AG04449 (cell line): Measurements from ENCODE around the gene NTM.

ENCODE experiments used
- CTCF ChIA-PET: fragments of 350-600 bp; formaldehyde crosslinking; extraction: SDS; loops from one replicate; lab custom pipeline; 2021; ENCODE audit warnings: antibody characterized with exemption; lab: Yijun Ruan, JAX
- POLR2A ChIA-PET: fragments of 400-600, 350-600 bp; formaldehyde crosslinking; extraction: SDS; loops from one replicate; lab custom pipeline; 2020; ENCODE audit warnings: antibody characterized with exemption, inconsistent platforms; lab: Yijun Ruan, JAX
- DNase-seq: peaks from one replicate; pipeline ENCODE4 v3.0.0-alpha.2; 2010; ENCODE audit warnings: low read depth, low spot score
- H3K4me3 ChIP-seq: 2 replicates; pipeline ENCODE4 v1.5.1; 2011; ENCODE audit warnings: low read depth, mild to moderate bottlenecking, control low read depth, low read length
- TF ChIP-seq, protein P1 (sequence below): IDR thresholded peaks from one replicate; pipeline ENCODE4 v1.5.1; 2011; ENCODE audit warnings: mild to moderate bottlenecking, moderate library complexity, low read length, control low read depth, inconsistent platforms; ENCODE audit not compliant: insufficient read depth; ENCODE audit errors: missing control alignments

Gene NTM

DNA sequence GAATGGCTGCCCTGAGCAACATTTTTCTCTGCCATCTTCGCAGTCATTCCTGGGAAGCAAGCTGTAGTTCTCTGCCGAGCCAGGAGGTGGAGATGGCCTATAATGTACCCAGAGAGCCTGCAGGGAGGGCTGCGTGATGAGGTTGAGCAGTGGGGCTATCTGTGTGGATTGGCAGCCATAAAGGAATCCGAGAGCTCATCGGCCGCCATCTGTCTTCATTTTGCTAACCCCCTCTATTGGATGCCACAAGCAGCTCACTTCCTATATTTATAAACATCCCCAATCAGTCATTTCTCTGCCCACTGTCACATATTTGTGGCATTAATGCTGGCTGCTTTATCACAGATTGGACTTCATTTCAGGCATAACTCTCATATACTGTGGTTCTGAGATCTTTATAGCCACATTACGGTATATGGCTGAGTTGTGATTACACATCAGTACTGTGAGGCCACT is 209.5 kb downstream of the NTM start:
- POLR2A ChIA-PET = interaction anchor here (0.7 to 2.0 kb wide), 6 partner anchors 16 to 547 kb away, joined by 3 to 18 read pairs (median 3); no protein-coding TSS in a partner anchor
- TF ChIP-seq, protein P1, sequence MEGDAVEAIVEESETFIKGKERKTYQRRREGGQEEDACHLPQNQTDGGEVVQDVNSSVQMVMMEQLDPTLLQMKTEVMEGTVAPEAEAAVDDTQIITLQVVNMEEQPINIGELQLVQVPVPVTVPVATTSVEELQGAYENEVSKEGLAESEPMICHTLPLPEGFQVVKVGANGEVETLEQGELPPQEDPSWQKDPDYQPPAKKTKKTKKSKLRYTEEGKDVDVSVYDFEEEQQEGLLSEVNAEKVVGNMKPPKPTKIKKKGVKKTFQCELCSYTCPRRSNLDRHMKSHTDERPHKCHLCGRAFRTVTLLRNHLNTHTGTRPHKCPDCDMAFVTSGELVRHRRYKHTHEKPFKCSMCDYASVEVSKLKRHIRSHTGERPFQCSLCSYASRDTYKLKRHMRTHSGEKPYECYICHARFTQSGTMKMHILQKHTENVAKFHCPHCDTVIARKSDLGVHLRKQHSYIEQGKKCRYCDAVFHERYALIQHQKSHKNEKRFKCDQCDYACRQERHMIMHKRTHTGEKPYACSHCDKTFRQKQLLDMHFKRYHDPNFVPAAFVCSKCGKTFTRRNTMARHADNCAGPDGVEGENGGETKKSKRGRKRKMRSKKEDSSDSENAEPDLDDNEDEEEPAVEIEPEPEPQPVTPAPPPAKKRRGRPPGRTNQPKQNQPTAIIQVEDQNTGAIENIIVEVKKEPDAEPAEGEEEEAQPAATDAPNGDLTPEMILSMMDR = peak; percentile 86
- CTCF ChIA-PET = interaction anchor here (0.6 to 7.6 kb wide), 32 partner anchors 9 to 623 kb away, joined by 3 to 226 read pairs (median 4); no protein-coding TSS in a partner anchor
- peak; percentile 82 for DNase-seq
- no peak overlapping the region for H3K4me3 ChIP-seq

DNA sequence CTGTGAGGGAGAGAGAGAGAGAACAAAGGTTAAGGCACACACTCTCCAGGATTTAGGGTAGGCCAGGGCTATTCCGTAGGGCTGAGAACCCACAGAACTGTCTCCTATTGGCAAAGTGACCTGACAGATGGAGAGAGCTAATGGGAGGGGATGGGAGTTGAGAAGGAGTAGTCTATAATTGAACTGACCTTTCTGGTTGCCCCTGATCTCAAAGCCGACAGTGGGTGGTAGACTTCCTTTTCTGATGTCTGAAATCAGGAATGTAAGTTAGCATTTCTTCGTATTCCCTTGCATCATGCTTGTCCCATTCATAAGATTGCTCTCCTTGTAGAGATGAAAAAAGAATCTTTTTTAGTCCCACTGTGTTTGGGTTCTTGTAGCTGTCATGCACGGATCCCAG is 210.1 kb downstream of the NTM start:
- ChIA-PET CTCF (interaction anchor here (0.6 to 7.6 kb wide), 32 partner anchors 9 to 555 kb away, joined by 3 to 226 read pairs (median 5); no protein-coding TSS in a partner anchor), POLR2A (interaction anchor here (0.9 to 2.0 kb wide), 4 partner anchors 22 to 548 kb away, joined by 3 to 18 read pairs (median 8); no protein-coding TSS in a partner anchor)
- H3K4me3 ChIP-seq = no peak overlapping the region
- no peak for DNase-seq
- TF ChIP-seq, protein P1 = no peak

DNA sequence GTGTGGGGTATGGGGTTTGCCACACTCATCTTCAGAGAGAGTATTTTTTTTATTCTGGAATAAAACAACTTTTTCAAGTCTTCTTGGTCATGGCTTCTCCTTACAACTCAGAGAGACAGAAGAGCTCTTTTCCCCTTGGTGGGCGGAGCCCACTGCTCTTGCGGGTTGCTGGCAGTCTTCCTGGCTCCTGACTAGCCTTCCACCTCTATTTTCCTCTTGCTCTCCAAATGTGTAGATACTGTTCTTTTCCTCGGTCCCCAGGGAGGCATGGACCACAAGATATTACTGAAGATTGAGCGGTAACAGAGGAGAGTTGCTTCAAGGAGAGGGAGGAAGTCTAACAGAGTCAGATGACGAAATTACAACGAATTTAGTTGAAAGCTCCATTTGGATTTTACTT is 210.6 kb downstream of the NTM start:
- ChIA-PET CTCF (interaction anchor here (0.8 to 7.6 kb wide), 16 partner anchors 9 to 556 kb away, joined by 3 to 226 read pairs (median 6); no protein-coding TSS in a partner anchor), POLR2A (interaction anchor here (2.0 kb wide), 1 partner anchor 86 kb away, joined by 12 read pairs; no protein-coding TSS in a partner anchor)
- DNase-seq = no peak
- H3K4me3 ChIP-seq = no peak overlapping the region
- TF ChIP-seq, protein P1 = no peak

- TF ChIP-seq, protein P1 = no peak
- ChIA-PET CTCF (interaction anchor here (0.7 to 7.6 kb wide), 7 partner anchors 8 to 113 kb away, joined by 3 to 226 read pairs (median 30); no protein-coding TSS in a partner anchor), POLR2A (no interaction called here)
- DNase-seq = no peak
- H3K4me3 ChIP-seq = no peak overlapping the region
Measured at GRCh38 chr11:131582021-131582525, 211.7 kb downstream of the NTM start.

- H3K4me3 ChIP-seq = no peak overlapping the region
- TF ChIP-seq, protein P1 = no peak
- DNase-seq = no peak
- POLR2A ChIA-PET = no interaction called here
- CTCF ChIA-PET = interaction anchor here (1.5 to 6.6 kb wide), 4 partner anchors 14 to 91 kb away, joined by 3 to 96 read pairs (median 12); no protein-coding TSS in a partner anchor
Measured at GRCh38 chr11:131583421-131583820, 213.0 kb downstream of the NTM start.

DNA sequence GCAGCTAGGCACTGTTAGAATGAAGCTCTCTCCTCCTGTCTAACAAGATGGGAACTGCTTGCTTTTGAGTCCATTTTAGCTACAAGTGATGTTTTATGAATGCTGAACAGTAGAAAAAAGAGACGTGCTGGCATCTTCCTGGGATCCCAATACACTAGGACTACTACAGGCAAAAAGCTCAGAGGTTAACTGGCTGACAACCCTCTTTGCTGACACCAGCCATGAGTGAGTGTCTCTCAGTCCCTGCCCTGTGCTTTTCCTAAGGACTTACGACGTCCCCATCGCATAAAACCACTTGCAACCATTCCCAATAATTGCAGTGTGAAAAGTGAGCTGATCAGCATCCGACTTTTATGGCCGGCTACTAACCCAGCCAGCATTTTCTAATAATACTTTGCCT is 213.5 kb downstream of the NTM start:
- DNase-seq = no peak
- TF ChIP-seq, protein P1 = no peak
- CTCF ChIA-PET = interaction anchor here (1.1 to 6.6 kb wide), 6 partner anchors 14 to 110 kb away, joined by 3 to 96 read pairs (median 4); no protein-coding TSS in a partner anchor
- POLR2A ChIA-PET = no interaction called here
- no peak overlapping the region for H3K4me3 ChIP-seq
